ENCODE results near the gene SHISAL2A. TPM values are rescaled to one million over a fixed set of nuclear protein-coding genes. Genes with fewer than 3 reads are reported as not detected.
"Not testable (repeated sequence)": the region's sequence is repeated elsewhere in the genome, so short reads cannot be mapped to it uniquely, and the experiment has no call there.

SHISAL2A gene
- total RNA-seq, 4 donors from 2014 or later: not detected

- 100% methylated on average over 1 of the region's 4 CpGs for WGBS
- Histone ChIP-seq H3K27me3 (no peaks in the 10 kb centered on the region), H3K27ac (no peak overlapping the region), H3K4me1 (peaks cover 9% of the 10 kb centered on the region), H3K4me3 (no peak overlapping the region), H3K9me3 (no peaks in the 10 kb centered on the region), H3K36me3 (peaks cover 31% of the 10 kb centered on the region)
- no peak for DNase-seq (ENCODE audit: low spot score in 2 of 2)
- TF ChIP-seq EP300 (IDR thresholded peaks at IDR 0.05) (no peak), POLR2AphosphoS5 (IDR thresholded peaks at IDR 0.05) (no peak), CTCF (IDR thresholded peaks at IDR 0.05) (no peak), POLR2A (IDR thresholded peaks at IDR 0.05) (no peak)
Observed at GRCh38 chr1:52692697-52693096, 59.7 kb downstream of the SHISAL2A start.

- H3K9me3 ChIP-seq; H3K27ac ChIP-seq; H3K27me3 ChIP-seq; H3K4me3 ChIP-seq; DNase-seq (ENCODE audit: low spot score in 2 of 2): not testable (repeated sequence)
- H3K36me3 ChIP-seq: peaks cover 25% of the 10 kb centered on the region
- 98% methylated on average over 10 of the region's 10 CpGs for WGBS
- H3K4me1 ChIP-seq: peaks cover 12% of the 10 kb centered on the region
Observed at GRCh38 chr1:52693351-52693750, 60.4 kb downstream of the SHISAL2A start.

GRCh38 chr1:52693843-52694242, 60.9 kb downstream of the SHISAL2A start:
- Histone ChIP-seq H3K36me3 (peaks cover 21% of the 10 kb centered on the region), H3K27ac (no peak overlapping the region), H3K4me3 (no peak overlapping the region), H3K27me3 (no peaks in the 10 kb centered on the region), H3K4me1 (peaks cover 17% of the 10 kb centered on the region), H3K9me3 (no peaks in the 10 kb centered on the region)
- WGBS: 95% methylated on average over 1 of the region's 1 CpG
- no peak for TF ChIP-seq EP300 (IDR thresholded peaks at IDR 0.05)
- no peak for TF ChIP-seq CTCF (IDR thresholded peaks at IDR 0.05)
- TF ChIP-seq POLR2A (IDR thresholded peaks at IDR 0.05): no peak
- TF ChIP-seq POLR2AphosphoS5 (IDR thresholded peaks at IDR 0.05): no peak
- no peak for DNase-seq (ENCODE audit: low spot score in 2 of 2)

- Histone ChIP-seq H3K27ac (no peak overlapping the region), H3K4me3 (no peak overlapping the region), H3K36me3 (peaks cover 17% of the 10 kb centered on the region), H3K4me1 (peaks cover 19% of the 10 kb centered on the region), H3K9me3 (no peaks in the 10 kb centered on the region), H3K27me3 (no peaks in the 10 kb centered on the region)
- 92% methylated on average over 7 of the region's 7 CpGs for WGBS
- TF ChIP-seq POLR2A (IDR thresholded peaks at IDR 0.05) (no peak), POLR2AphosphoS5 (IDR thresholded peaks at IDR 0.05) (no peak), EP300 (IDR thresholded peaks at IDR 0.05) (no peak), CTCF (IDR thresholded peaks at IDR 0.05) (no peak)
- DNase-seq (ENCODE audit: low spot score in 2 of 2): no peak
Observed at GRCh38 chr1:52695627-52696026, 62.7 kb downstream of the SHISAL2A start.

GRCh38 chr1:52697795-52698674, 65.1 kb downstream of the SHISAL2A start, which contains the start of gene COA7:
COA7 (minus strand) TSS chr1:52698347; CDS start chr1:52698326, 21 bp downstream.
- Histone ChIP-seq H3K4me3 (peak within 1 kb of the TSS; percentile 69), H3K27me3 (no peaks in the 10 kb centered on the region), H3K4me1 (peaks cover 24% of the 10 kb centered on the region), H3K27ac (peak within 1 kb of the TSS; percentile 70), H3K9me3 (no peaks in the 10 kb centered on the region), H3K36me3 (no peaks in the 10 kb centered on the region)
- 3% methylated on average over 40 of the region's 68 CpGs for WGBS
- peak in 1 of 3 donors; percentile 84 for TF ChIP-seq POLR2AphosphoS5 (IDR thresholded peaks at IDR 0.05)
- no peak for TF ChIP-seq EP300 (IDR thresholded peaks at IDR 0.05)
- no peak for TF ChIP-seq CTCF (IDR thresholded peaks at IDR 0.05)
- no peak for TF ChIP-seq POLR2A (IDR thresholded peaks at IDR 0.05)
- DNase-seq (ENCODE audit: low spot score in 2 of 2): peak; percentile 86 to 90

All from suprapubic skin (tissue), 4 donors.